Posterior vena cava (tissue), 2 donors: ENCODE data around the gene SNX22. TPM values are rescaled to one million over a fixed set of nuclear protein-coding genes. Genes with fewer than 3 reads are reported as not detected.

ENCODE experiments used
- DNase-seq: peaks from one replicate; pipeline ENCODE4 v3.0.0-alpha.2; 2020; ENCODE audit warnings: low spot score
- intact Hi-C, 2 donors: fragments of 100-400 bp; cut with DNase I; formaldehyde crosslinking; loops; one replicate each; pipeline versions ENCODE4 v1.14.1 to v1.14.2; 2022 to 2023
- total RNA-seq, 2 donors: library from RNA; stranded (reverse); fragmentation: NEBNext Ultra II Directional; extraction: Animal tissue kit (Norgen Biotek cat#: 25700); gene quantifications; one replicate each; pipeline ENCODE4 v1.2.1, GENCODE V29; 2021
- donor health status: DM: yes; HTN: yes; CAD: no.
- donor health status: DM: yes; HTN: yes; CAD: no.

The SNX22 gene
- total RNA-seq, 2 donors from 2014 or later = 0.38 TPM; not detected in 1

DNA sequence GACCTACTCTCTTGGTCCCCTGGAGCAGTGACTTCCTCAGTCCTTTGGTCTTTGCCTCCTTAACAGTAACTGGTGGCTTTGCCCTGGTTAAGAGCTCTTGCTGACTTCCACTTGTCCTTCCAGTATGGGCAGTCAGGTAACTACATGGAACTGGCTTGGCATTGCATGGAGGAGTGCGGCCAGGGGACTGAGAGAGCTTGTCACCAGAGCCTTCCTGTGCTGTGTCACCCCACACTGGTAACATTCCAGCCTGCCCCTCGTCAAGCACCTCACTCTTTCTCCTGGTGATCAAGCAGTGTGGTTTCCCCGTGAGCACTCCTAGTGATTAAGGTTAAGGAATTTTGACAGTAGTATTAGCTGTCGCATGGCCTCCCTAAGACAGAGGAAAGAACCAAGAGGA lies 19.3 kb upstream of the SNX22 start:
- DNase-seq = no peak
- intact Hi-C loops = no loop called here

DNA sequence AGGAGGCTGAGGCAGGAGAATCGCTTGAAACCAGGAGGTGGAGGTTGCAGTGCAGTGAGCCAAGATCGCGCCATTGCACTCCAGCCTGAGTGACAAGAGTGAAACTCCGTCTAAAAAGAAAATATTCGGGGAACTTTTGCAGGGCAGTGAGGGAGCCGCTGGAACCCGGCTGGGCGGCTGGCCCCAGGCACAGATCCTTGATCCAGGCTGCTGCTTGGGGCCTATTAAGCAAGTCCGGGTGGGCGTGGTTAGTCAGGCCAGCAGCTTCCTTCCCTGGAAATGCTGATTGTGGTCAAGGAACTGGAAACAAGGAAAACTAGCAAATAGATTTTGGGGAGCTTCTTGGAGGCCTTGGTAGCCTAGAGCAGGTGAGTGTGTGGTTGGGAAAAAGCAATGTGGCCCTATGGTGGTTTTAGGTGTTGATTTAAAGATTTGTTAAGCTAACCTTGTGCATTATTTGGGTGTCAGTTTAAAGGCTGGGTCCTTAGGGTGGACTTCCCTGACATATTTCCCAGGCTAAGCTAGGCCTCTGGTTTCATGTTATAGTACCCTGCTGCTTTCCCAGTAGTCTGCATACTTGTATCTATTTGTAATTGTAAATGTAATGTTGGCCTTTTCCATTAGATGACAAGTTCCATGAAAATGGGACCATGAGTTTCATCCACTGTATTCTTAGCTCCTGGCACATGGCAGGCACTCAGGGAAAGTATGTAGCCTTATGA lies 17.7 kb upstream of the SNX22 start:
- no peak for DNase-seq
- intact Hi-C loops = no loop called here

DNA sequence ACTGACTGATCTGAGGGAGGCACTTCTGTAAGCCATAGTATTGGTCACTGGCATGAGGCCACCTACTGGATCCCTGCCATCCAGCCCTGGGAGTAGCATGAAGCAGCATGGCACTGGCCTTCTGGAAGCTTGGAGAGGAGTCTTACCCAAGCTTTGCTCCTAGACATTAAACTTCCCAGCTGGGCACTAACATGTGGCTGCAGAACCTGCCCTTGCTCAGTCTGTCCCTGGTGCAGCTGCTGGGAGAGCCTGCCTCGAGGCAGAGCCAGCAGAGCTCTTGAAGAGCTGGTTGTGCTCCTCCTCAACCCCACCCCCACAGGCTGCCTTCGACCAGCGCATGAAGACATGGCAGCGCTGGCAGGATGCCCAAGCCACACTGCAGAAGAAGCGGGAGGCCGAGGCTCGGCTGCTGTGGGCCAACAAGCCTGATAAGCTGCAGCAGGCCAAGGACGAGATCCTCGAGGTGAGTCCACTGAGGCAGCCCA lies 17.1 kb upstream of the SNX22 start:
- intact Hi-C loops = no loop called here
- no peak for DNase-seq

DNA sequence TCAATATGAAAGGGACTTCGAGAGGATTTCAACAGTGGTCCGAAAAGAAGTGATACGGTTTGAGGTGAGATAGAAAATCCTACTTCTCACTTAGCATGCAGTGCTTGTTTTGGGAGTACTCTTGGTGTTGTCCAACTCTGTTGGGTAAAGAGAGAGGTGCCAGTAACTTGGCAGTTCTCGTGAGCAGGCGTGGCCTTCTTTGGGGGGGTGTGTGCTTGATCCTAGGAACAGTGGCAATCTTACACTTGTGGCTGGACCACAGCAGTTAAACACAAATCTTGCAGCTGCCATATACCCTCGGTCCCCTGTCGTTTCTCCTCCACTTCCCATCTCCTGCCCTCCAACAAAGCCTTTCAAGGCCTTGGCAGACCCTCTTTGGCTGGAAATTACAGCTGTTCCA lies 15.2 kb upstream of the SNX22 start:
- intact Hi-C loops = no loop called here

DNA sequence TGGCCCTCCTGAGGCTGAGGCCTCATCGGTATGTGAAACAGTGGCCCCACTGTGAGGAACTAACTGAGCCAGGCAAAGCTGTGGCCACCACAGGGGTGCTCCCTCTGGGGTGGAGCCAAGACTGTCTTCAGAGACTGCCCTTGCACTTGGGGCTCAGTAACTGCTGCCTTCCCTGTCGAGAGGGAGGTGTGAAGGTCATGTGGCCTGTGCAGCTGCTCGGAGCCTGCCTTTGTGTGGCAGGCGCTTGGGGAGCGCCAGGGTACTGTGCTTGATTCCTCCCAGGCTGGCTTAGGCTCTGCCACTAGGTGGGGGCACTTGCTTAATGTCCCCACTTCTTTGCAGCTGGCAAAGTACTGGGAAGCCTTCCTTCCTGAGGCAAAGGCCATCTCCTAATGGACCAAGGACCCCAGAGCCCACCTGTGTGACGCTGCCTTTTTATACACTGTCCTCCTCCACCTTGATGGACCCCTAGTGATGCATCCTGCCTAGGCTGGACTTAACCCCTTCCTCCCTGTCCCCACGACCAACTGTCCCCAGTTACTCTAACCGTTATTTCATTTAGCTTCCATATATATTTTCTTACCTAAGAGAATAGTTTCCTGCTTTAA lies 14.2 kb upstream of the SNX22 start:
- intact Hi-C loops = no loop called here
- no peak for DNase-seq

More for the DNA sequence above, 15.2 kb upstream of the SNX22 start:
- no peak for DNase-seq

DNA sequence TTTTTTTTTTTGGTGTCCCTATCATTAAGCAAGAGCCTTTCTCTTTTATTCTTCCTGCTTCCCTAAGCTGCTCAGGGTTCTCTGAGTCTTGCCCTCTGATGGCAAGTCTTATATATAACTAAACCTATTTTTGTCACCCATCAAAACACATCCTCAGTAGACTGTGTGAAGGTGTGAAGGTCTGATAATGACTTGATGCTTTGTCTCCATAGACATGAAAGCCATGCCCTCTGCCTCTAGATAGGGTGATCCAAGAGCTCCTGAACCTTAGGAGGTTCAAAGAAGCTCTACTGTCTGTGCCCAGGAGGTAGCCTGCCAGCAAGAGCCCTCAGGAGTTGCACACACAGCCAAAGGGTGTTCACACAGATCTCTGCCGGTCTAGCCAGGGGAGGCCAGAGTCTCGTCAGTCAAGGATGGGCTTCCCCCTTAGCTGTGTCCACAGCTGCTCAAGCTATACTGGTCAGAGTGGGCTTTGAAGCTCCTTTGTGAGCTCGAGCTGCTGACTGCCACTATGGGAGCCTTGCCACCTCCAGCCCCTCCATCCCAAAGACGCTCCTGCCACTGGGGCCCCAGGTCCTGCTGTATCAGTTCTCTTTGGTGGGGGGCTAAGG lies 13.1 kb upstream of the SNX22 start:
- no peak for DNase-seq

DNA sequence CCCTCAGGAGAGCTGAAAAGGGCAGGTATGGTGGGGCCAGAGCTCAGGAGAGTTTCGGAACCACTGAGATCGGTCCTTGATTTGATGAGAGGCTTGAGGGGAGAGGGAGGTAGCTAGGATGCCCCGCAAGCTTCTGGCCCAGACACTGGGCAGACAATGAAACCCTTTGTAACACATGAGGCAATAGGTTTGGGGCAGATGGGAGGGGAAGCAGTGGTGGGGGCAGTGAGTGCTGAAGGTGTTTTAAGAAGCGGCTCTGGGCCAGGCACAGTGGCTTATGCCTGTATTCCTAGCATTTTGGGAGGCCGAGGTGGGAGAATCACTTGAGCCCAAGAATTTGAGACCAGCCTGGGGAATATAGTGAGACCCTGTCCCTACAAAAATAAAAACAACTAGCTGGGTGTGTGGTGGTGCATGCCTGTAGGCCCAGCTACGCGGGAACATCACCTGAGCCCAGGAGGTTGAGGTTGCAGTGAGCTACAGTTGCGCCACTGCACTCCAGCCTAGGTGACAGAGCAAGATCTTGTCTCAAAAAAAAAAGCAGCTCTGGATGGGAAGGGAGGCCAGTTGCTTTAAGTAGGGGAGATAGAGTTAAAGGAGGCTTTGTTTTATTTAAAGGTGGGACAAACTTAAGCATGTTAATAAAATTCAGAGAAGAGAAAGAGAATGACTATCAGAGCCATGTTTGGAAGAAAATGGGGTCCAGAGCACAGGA lies 9.6 kb upstream of the SNX22 start:
- DNase-seq = peak; percentile 40
- intact Hi-C loops = no loop called here

More for the DNA sequence above, 13.1 kb upstream of the SNX22 start:
- intact Hi-C loops = no loop called here

DNA sequence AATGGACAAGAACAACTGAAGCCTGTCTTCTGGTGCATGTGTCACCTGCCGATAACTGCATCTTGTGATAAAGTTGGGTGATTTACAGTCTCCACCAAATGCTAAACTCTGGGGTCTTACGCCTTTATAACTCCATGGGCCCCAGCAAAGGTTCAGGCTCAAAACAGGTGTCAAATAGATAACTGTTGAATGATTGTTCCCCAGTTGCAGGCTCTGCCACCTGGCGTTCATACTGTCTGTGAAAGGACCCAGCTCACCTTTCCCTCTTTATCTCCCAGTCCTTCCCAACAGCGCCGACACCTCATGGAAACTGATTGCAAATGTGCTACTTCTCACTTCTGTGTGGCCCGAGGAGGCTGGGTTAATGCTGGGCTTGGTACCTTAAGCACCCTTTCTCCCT lies 8.3 kb upstream of the SNX22 start:
- DNase-seq = peak; percentile 31
- intact Hi-C loops = no loop called here

DNA sequence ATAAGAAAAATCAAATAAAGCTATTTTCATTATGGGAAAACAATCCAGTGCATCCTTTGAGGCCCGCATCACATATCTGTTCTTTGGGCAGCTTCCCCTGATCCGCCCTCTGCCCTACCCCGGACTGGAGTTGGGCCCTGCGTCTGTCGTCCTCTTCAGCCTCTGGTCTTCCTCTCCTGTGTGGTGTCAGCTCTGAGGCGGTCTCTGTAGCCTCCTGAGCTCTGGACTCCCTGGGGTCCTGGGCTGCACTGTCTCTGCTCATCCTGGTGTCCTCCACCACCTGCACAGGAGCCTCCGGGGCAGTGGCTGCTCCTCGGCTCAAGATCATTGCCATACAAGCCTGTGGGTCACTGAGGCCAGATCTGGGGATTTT lies 7.4 kb upstream of the SNX22 start:
- peak; percentile 26 for DNase-seq
- intact Hi-C loops = no loop called here

DNA sequence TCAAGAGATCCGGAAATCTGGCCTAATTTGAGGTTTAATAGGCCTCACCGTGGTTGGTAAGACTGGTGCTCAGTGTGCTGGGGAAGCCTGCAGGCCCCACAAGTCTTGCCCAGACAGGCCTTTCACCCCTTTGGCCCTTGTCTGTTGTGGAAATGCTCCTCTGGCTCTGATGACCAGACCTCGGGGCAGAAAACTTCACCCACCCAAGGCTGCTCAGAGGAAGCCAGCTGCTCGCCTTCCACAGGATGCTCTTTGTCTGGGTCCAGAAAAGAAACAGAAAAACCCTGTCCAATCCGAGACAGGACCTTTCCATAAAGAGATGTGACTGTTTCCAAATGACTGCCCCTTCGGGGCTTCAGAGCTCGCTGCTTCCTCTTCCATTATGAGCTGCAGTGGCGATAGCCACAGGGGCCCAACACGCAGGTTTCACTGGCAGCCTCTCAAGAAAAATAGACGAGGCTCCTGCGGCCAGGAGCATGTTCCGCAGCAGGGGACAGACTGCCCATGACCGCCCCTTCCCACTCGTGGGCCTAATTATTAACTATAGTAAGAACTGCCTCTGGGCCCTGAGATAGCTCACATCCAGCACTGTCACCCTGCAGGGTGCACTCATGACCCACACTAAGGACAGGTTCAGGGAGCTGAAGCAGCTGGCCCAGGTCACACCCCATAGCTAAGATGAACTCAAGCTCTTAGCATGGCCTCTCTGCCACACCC lies 6.8 kb upstream of the SNX22 start:
- no peak for DNase-seq
- intact Hi-C loops = no loop called here

DNA sequence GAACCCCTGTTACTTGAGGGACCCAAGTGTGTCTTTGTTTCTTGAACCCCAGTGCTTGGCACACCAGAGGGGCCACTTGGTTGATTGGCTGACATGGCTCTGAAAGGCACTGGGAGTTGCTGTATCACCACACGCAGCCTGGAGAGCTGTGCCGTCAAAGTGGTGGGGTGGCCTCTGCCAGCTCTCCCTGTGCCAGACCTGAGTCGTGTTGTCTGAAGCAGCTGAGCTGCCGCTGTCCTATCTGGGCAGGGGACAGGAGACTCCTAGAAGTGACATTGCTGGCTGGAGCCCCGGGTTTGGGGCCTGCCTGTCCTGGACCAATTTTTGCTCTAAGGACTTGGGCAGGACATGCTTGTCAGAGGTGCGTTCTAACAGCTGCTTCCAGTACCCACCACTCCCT lies 5.5 kb upstream of the SNX22 start:
- peak; percentile 57 for DNase-seq

DNA sequence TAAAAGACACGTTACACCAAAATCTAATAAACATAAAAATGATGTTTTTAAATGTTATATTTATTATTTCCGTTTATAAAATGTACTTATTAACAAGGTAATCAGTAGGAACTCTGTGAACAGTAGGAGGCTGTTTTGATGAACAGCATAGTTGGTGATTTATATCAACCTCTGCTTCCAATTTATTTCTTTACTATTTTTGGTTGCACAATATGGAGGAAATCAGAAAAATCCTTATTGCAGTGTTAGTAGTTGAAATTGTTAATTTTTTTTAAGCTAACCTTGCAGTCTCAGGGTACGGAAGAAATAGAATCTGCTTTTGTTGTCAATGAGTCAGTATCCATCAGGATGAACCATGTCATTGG lies 5.0 kb upstream of the SNX22 start:
- DNase-seq = no peak
- intact Hi-C loops = no loop called here

More for the DNA sequence above, 5.5 kb upstream of the SNX22 start:
- intact Hi-C loops = no loop called here

DNA sequence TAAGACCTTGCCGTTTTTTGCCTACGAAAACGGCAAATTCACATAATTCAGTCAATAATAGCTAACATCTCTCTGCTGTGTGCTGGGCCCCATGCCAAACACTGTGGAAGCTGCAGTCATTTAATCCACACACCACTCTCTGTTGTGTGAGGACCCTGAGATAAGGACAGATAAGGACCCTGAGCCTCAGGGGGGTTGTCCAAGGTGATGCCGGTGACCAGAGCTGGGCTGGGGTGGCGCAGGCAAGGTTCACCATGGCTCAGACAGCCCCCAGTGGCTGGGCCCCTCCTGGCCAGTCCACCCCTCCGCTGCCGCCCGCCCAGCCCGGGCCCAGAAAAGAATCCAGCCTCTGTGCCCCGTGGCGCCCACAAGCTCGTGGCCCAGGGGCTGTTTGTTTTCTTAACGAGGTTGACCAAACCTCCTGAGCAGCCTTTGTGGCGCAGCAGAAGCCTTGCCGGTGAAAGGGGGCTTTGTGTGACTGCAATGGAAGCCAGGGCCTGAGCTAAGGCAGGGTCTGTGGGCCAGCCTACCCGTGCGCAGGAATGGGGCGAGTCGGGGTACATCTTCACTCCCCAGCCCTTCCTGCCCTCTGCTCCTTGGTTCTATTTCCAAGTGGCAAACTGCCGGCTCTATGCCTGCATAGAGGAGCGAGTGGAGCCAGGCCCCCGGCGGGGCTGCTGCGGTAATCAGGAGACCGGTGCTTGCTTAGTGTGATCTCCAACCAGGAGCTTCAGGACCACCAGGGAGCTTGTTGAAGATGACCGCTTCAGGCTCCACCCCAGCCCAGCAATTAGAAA lies 4.4 kb upstream of the SNX22 start:
- intact Hi-C loops = no loop called here
- peak; percentile 74 for DNase-seq

DNA sequence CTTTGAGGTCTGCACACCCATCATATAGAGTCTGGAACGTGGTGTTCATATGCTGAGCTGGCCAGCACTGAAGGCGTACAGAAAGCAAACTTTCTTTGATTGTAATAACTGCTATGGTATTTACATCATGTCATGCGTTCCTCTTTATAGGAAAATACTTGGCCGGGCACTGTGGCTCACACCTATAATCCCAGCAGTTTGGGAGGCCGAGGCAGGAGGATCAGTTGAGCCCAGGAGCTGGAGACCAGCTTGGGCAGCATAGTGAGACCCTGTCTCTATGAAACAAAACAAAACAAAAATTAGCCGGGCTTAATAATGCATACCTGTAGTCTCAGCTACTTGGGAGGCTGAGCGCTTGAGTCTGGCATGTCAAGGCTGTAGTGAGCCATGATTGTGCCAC lies 3.4 kb upstream of the SNX22 start:
- intact Hi-C loops = no loop called here
- peak; percentile 26 for DNase-seq

DNA sequence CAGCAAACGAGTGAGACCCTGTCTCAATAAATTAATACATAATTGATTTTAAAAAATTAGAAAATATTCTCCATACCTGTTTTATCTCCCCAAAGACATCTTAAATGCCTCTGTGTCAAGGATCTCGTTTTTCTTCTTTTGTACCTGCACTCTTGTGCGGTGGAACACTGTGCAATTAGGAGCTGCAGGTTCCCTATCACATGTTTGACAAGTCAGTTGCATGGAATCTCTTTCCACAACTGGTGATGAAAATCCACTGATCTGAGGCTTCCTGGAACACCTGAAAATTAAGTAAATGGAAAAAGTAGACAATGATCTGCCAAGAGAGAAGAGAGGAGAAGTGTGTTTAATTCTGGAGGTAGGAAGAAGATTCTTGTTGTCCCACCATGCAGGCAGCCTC lies 3.0 kb upstream of the SNX22 start:
- intact Hi-C loops = no loop called here
- DNase-seq = no peak

DNA sequence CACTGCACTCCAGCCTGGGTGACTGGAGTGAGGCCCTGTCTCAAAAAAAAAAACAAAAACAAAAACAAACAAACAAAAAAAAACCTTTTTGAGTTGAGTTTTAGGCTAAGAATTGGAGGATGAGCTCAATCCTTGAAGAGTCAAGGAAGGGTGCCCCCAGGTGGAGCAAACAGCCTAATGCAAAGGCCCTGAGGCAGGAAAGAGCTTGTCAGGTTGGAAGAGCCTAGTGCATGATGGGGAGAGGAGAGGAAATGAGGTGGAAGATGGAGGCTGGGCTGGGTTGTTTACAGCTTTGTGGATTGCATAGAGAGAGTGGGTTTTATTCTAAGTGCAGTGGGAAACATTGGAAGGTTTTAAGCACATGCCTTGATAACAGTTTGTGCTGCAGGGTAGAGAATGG lies 2.1 kb upstream of the SNX22 start:
- intact Hi-C loops = no loop called here
- no peak for DNase-seq

DNA sequence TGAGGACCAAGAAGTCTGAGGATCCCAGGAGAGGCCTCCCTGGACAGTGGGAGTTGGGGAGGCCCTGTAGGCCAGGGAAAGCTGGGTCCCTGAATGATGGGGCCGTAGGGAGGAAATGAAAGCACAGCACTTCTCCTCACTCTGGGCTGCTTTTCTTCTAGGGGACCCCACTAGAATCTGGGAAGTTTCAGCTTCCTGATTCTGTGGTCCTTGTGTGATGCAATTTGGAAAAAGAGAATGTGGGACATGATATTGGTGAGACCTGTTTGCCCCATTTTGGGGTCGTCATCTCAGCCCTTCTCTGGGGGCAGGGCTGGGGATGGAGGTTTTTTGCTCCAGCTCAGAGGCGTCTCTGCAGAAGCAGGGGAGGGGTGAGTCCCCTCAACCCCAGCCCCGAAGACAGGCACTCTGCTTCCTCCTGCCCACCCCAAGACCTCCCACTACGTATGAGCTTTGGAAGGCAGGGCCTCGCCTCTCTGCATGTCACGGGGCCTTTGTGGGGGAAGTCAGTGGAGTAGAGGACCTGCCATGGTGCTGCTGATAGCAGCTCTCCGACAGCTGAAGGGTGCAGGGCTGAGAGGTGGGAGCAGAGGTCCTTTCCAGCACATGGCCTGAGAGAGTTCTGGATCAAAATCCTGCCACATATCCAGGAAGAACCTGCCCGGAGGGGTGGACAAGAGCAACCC lies 1.5 kb upstream of the SNX22 start:
- peak; percentile 80 for DNase-seq
- intact Hi-C loops = no loop called here
